Measurements from ENCODE around the gene SH2D2A. TPM values are rescaled to one million over a fixed set of nuclear protein-coding genes. Genes with fewer than 3 reads are reported as not detected.
A peak's percentile ranks its signal among the peaks of the same experiment; 100 is the strongest.

The SH2D2A gene
- total and polyA plus RNA-seq, 9 of the 15 experiments (the other 6 are each of a cell fraction or from before 2014, with no cell fraction given) = 0.89 to 33.6 (median 6.9) TPM

DNA sequence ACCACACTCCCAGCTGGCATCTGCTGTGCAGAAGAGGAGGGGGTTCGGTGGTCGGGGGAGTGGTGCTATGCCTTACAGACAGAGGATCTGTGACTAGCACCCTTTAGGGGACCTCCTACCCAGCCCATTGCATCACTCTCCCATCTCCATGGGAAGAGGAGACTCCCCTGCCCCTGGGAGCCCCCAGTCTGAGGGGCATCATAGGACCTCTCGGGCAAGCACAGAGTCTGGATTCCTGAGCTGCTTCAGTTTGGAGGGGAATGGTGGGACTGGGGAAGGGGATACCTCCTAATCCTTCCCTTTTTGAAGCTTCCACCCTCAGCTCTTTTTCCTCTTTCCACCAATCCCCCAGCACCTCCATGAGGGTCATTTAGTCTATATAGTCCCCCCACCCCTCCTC lies 40.9 kb upstream of the SH2D2A start (continued):
- no peak for TF ChIP-seq ZNF518B (CRISPR knock-in tag; IDR thresholded peaks at IDR 0.05)

GRCh38 chr1:156856282-156856785 lies 39.7 kb upstream of the SH2D2A start:
- no peaks in the 10 kb centered on the region for H4K20me1 ChIP-seq (replicated peaks; ENCODE audit: control insufficient read depth, insufficient read depth, low read length)
- H3K36me3 ChIP-seq (ENCODE audit: control insufficient read depth, insufficient read depth, low read length) = no peaks in the 10 kb centered on the region
- no peak overlapping the region for H3K27ac ChIP-seq (ENCODE audit: extremely low read depth, low read depth, low read length)
- 0 out of 3 replicates have a peak, but pooled peaks cover 3% of the 10 kb centered on the region for H3K79me2 ChIP-seq (ENCODE audit: control insufficient read depth, insufficient read depth, low read length)
- ATAC-seq (no peak), DNase-seq (ENCODE audit: extremely low read depth in 1 of 4, low spot score in 3 of 4) (no peak), FAIRE-seq (peak; percentile 19)
- peak; percentile 43; the same call in 1 of the 2 replicates for TF ChIP-seq ZBTB7A (IDR thresholded peaks at IDR 0.05; ENCODE audit: borderline replicate concordance, control insufficient read depth, low read depth, low read length)
- no peak for TF ChIP-seq CBX3 (IDR thresholded peaks at IDR 0.05; ENCODE audit: borderline replicate concordance in 1 of 2, low read length in 2 of 2)
- peak; percentile 90 for TF ChIP-seq SPI1 (IDR thresholded peaks at IDR 0.05; ENCODE audit: borderline replicate concordance, low read depth, low read length)
- 0 out of 2 replicates have a peak, but pooled peaks have one; percentile 35 for TF ChIP-seq ZNF24 (IDR thresholded peaks at IDR 0.05)
- TF ChIP-seq MAFG (tag; conservative IDR thresholded peaks at IDR 0.05) = no peak
- no peak for TF ChIP-seq ZNF586 (CRISPR knock-in tag; conservative IDR thresholded peaks at IDR 0.05)
- in situ Hi-C loops (cut with MboI) (no loop called here), intact Hi-C loops (cut with micrococcal nuclease) (loop anchor here (2.0 kb wide), 1 partner anchor 40 kb away; the partner anchor contains the start of gene SH2D2A)
- H3K4me1 ChIP-seq (replicated peaks in 1 of 2; ENCODE audit: control insufficient read depth in 2 of 2, insufficient read depth in 2 of 2, low read length in 2 of 2) = peaks cover 41 to 67% of the 10 kb centered on the region in 2 experiments
- BruUV-seq (replicated peaks) = no TSS peak
- H3K4me3 ChIP-seq = no peak overlapping the region
- no peaks in the 10 kb centered on the region for H3K27me3 ChIP-seq (ENCODE audit: control insufficient read depth in 2 of 2, insufficient read depth in 2 of 2, low read length in 2 of 2)
- no peak overlapping the region; the same call in 1 of the 2 replicates for H3K4me2 ChIP-seq (ENCODE audit: insufficient read depth, low read length)
- ChIA-PET CTCF (ENCODE audit: low intra/inter-chr PET ratio) (no interaction called here), POLR2A (interaction anchor here (0.5 to 1.0 kb wide), 6 partner anchors 9 to 225 kb away, joined by 3 to 4 read pairs (median 3); no protein-coding TSS in a partner anchor)
- no peaks in the 10 kb centered on the region for H3K9me3 ChIP-seq (replicated peaks; ENCODE audit: control insufficient read depth, insufficient read depth, low read depth, low read length)
- 33% methylated on average over 3 of the region's 3 CpGs for WGBS (ENCODE audit: insufficient coverage, low coverage, missing lambda C conversion rate)
- H3K9me1 ChIP-seq (ENCODE audit: control insufficient read depth, insufficient read depth, low read length) = no peaks in the 10 kb centered on the region
- peak overlapping the region; percentile 34; the same call in 1 of the 2 replicates for H2AFZ ChIP-seq (ENCODE audit: low read depth, low read length)
- peak overlapping the region in 1 of 2 experiments; percentile 70; a peak in 1 of 4 replicates for H3K9ac ChIP-seq (ENCODE audit: insufficient read depth in 1 of 2, low read depth in 2 of 2, low read length in 2 of 2)

All from K562 (cell line).